ENCODE measurements around the gene SCAF4. TPM values are rescaled to one million over a fixed set of nuclear protein-coding genes. Genes with fewer than 3 reads are reported as not detected.
"Not testable (repeated sequence)": the region's sequence is repeated elsewhere in the genome, so short reads cannot be mapped to it uniquely, and the experiment has no call there.

SCAF4 gene
- total RNA-seq, 2 experiments from 2014 or later = 25.9 to 87.3 TPM

DNA sequence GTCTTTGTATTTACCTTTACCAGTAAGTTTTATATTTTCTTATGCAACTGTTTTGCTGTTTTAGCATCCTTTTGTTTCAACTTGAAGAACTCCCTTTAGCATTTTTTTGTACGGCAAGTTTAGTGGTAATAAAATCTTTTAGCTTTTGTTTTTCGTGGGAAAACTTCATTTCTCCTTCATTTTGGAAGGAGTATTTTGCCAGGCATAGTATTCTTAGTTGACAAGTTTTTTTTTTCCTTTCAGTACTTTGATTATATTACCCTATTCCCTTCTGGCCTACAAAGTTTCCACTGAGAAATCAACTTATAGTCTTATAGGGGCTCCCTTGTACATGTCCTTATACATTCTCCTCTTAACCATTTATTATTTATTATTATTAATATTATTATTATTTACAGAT is 95.0 kb downstream of the SCAF4 start:
- ChIA-PET CTCF (ENCODE audit: unreplicated experiment) (no interaction called here), POLR2A (no interaction called here)
- no TSS peak for BruUV-seq (replicated peaks)
- Histone ChIP-seq H3K79me2 (ENCODE audit: insufficient read depth, low read depth, low read length) (no peaks in the 10 kb centered on the region), H2AFZ (ENCODE audit: low read length) (no peak overlapping the region), H3K27ac (ENCODE audit: low read depth, low read length, poor library complexity, severe bottlenecking) (no peak overlapping the region), H3K4me1 (ENCODE audit: insufficient read depth, low read length, poor library complexity, severe bottlenecking) (no peaks in the 10 kb centered on the region), H3K4me3 (ENCODE audit: low read depth, low read length, poor library complexity, severe bottlenecking) (no peak overlapping the region), H3K9me2 (ENCODE audit: insufficient read depth, low read length) (no peaks in the 10 kb centered on the region), H3K9me3 (ENCODE audit: low read length) (no peaks in the 10 kb centered on the region), H3K4me2 (ENCODE audit: low read length) (no peak overlapping the region), H3K36me3 (ENCODE audit: insufficient read depth, low read length) (no peaks in the 10 kb centered on the region), H4K20me1 (ENCODE audit: insufficient read depth, low read length) (no peaks in the 10 kb centered on the region)
- no peak for DNase-seq (ENCODE audit: low spot score)
- intact Hi-C loops (cut with micrococcal nuclease; ENCODE audit: unreplicated experiment) = no loop called here
- TF ChIP-seq EZH2phosphoT487 (IDR thresholded peaks at IDR 0.05; ENCODE audit: borderline replicate concordance, low read depth, low read length) = no peak
- TF ChIP-seq, protein P1, sequence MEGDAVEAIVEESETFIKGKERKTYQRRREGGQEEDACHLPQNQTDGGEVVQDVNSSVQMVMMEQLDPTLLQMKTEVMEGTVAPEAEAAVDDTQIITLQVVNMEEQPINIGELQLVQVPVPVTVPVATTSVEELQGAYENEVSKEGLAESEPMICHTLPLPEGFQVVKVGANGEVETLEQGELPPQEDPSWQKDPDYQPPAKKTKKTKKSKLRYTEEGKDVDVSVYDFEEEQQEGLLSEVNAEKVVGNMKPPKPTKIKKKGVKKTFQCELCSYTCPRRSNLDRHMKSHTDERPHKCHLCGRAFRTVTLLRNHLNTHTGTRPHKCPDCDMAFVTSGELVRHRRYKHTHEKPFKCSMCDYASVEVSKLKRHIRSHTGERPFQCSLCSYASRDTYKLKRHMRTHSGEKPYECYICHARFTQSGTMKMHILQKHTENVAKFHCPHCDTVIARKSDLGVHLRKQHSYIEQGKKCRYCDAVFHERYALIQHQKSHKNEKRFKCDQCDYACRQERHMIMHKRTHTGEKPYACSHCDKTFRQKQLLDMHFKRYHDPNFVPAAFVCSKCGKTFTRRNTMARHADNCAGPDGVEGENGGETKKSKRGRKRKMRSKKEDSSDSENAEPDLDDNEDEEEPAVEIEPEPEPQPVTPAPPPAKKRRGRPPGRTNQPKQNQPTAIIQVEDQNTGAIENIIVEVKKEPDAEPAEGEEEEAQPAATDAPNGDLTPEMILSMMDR (conservative IDR thresholded peaks at IDR 0.05; ENCODE audit: low read length) = no peak

DNA sequence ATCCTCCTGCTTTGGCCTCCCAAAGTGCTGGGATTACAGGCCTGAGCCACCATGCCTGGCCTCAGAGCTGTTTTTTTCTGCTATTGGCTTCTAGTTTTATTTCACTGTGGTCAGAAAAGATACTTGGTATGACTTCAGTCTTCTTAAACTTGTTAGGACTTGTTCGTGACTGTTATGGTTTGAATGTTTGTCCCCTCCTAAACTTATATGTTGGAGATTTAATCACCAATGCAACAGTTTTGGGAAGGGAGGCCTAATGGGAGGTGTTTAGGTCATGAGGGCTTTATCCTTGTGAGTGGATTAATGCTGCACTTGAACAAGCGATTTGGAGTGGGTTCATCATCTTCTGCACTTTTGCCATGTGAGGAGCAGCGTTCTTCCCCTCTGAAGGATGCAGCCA is 96.9 kb downstream of the SCAF4 start:
- no TSS peak for BruUV-seq (replicated peaks)
- TF ChIP-seq EZH2phosphoT487 (IDR thresholded peaks at IDR 0.05; ENCODE audit: borderline replicate concordance, low read depth, low read length) = no peak
- TF ChIP-seq, protein P1 (conservative IDR thresholded peaks at IDR 0.05; ENCODE audit: low read length) = no peak
- intact Hi-C loops (cut with micrococcal nuclease; ENCODE audit: unreplicated experiment) = no loop called here

DNA sequence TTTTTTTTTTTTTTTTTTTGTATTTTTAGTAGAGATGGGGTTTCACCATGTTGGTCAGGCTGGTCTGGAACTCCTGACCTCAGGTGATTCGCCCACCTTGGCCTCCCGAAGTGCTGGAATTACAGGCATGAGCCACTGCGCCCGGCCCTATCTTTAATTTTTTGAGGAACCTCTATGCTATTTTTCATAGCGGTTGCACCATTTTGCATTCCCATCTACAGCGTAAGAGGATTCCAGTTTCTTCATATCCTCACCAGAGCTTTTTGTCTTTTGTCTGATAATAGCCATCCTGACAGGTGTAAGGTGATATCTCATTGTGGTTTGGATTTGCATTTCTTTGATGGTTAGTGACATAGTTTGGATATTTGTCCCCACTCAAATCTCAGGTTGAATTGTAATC is 100.0 kb downstream of the SCAF4 start:
- not testable (repeated sequence) for BruUV-seq (replicated peaks)
- POLR2A ChIA-PET = interaction anchor here (0.7 kb wide), 1 partner anchor 8 kb away, joined by 3 read pairs; no protein-coding TSS in a partner anchor

More for the DNA sequence above, 96.9 kb downstream of the SCAF4 start:
- Histone ChIP-seq H3K9me2 (ENCODE audit: insufficient read depth, low read length) (no peaks in the 10 kb centered on the region), H4K20me1 (ENCODE audit: insufficient read depth, low read length) (no peaks in the 10 kb centered on the region), H3K79me2 (ENCODE audit: insufficient read depth, low read depth, low read length) (no peaks in the 10 kb centered on the region), H3K4me1 (ENCODE audit: insufficient read depth, low read length, poor library complexity, severe bottlenecking) (no peaks in the 10 kb centered on the region), H3K27ac (ENCODE audit: low read depth, low read length, poor library complexity, severe bottlenecking) (no peak overlapping the region), H3K4me3 (ENCODE audit: low read depth, low read length, poor library complexity, severe bottlenecking) (no peak overlapping the region), H3K4me2 (ENCODE audit: low read length) (no peak overlapping the region), H3K9me3 (ENCODE audit: low read length) (no peaks in the 10 kb centered on the region), H2AFZ (ENCODE audit: low read length) (no peak overlapping the region), H3K36me3 (ENCODE audit: insufficient read depth, low read length) (no peaks in the 10 kb centered on the region)
- POLR2A ChIA-PET = interaction anchor here (0.5 to 0.7 kb wide), 2 partner anchors 9 to 382 kb away, joined by 3 to 7 read pairs; no protein-coding TSS in a partner anchor
- DNase-seq (ENCODE audit: low spot score) = no peak
- CTCF ChIA-PET (ENCODE audit: unreplicated experiment) = no interaction called here

More for the DNA sequence above, 100.0 kb downstream of the SCAF4 start:
- H3K9me2 ChIP-seq (ENCODE audit: insufficient read depth, low read length); CTCF ChIA-PET (ENCODE audit: unreplicated experiment); H3K4me3 ChIP-seq (ENCODE audit: low read depth, low read length, poor library complexity, severe bottlenecking); H2AFZ ChIP-seq (ENCODE audit: low read length); H3K4me2 ChIP-seq (ENCODE audit: low read length); H3K79me2 ChIP-seq (ENCODE audit: insufficient read depth, low read depth, low read length); DNase-seq (ENCODE audit: low spot score); H3K27ac ChIP-seq (ENCODE audit: low read depth, low read length, poor library complexity, severe bottlenecking); H3K36me3 ChIP-seq (ENCODE audit: insufficient read depth, low read length); H3K9me3 ChIP-seq (ENCODE audit: low read length); H3K4me1 ChIP-seq (ENCODE audit: insufficient read depth, low read length, poor library complexity, severe bottlenecking); intact Hi-C loops (cut with micrococcal nuclease; ENCODE audit: unreplicated experiment); H4K20me1 ChIP-seq (ENCODE audit: insufficient read depth, low read length): not testable (repeated sequence)
